Epithelial cell of esophagus (primary cell): ENCODE results near the gene TNFAIP1.
A peak's percentile ranks its signal among the peaks of the same experiment; 100 is the strongest.

Experiments
- DNase-seq: peaks from one replicate; pipeline ENCODE4 v3.0.0; 2010; ENCODE audit warnings: low read depth
- H3K4me3 ChIP-seq: 2 replicates; pipeline ENCODE4 v1.5.1; 2011; ENCODE audit warnings: mild to moderate bottlenecking, low read length, control low read depth
- TF ChIP-seq, protein P1 (sequence below): IDR thresholded peaks from 2 replicates; pipeline ENCODE4 v1.5.1; 2011; ENCODE audit warnings: low read depth, mild to moderate bottlenecking, low read length, control low read depth, inconsistent platforms; ENCODE audit not compliant: insufficient read depth; ENCODE audit errors: missing control alignments

The TNFAIP1 gene

DNA sequence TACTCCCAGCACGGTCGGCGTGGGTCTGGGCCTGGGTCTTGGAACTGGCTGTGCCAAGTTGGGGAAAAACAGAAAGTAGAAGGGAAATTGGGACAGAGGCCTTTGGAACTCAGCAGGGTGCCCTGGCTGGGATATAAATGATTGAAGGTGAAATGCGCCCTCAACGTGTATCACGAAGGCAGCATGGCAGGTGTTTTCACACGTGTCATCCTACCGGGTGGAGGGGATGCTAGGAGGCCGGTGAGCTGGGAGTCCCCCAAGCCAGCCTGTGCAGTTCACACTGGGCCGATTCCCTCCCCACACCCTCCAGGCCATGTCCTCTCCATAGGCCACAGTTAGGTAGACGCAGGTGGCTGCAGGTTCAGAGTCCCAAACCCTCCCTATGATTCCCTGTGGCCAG is 6.0 kb downstream of the TNFAIP1 start:
- no peak overlapping the region for H3K4me3 ChIP-seq

DNA sequence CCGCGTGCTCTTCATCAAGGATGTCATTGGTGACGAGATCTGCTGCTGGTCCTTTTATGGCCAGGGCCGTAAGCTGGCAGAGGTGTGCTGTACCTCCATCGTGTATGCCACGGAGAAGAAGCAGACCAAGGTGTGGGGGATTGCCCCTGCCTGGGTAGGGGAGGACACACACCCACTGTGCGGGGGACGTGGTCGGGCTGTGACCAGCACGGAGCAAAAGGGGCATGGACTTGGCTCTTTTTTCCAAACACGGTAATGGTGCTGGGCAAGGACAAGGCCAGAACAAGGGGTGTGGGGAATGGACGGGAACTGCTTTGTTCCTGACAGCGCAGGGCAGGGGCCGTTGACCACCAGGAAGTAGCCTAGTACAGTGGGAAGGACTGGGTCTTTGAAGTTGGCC is 6.8 kb downstream of the TNFAIP1 start:
- DNase-seq = no peak
- H3K4me3 ChIP-seq = no peak overlapping the region
- TF ChIP-seq, protein P1, sequence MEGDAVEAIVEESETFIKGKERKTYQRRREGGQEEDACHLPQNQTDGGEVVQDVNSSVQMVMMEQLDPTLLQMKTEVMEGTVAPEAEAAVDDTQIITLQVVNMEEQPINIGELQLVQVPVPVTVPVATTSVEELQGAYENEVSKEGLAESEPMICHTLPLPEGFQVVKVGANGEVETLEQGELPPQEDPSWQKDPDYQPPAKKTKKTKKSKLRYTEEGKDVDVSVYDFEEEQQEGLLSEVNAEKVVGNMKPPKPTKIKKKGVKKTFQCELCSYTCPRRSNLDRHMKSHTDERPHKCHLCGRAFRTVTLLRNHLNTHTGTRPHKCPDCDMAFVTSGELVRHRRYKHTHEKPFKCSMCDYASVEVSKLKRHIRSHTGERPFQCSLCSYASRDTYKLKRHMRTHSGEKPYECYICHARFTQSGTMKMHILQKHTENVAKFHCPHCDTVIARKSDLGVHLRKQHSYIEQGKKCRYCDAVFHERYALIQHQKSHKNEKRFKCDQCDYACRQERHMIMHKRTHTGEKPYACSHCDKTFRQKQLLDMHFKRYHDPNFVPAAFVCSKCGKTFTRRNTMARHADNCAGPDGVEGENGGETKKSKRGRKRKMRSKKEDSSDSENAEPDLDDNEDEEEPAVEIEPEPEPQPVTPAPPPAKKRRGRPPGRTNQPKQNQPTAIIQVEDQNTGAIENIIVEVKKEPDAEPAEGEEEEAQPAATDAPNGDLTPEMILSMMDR = no peak

More for the DNA sequence above, 6.0 kb downstream of the TNFAIP1 start:
- no peak for DNase-seq
- TF ChIP-seq, protein P1 = no peak

DNA sequence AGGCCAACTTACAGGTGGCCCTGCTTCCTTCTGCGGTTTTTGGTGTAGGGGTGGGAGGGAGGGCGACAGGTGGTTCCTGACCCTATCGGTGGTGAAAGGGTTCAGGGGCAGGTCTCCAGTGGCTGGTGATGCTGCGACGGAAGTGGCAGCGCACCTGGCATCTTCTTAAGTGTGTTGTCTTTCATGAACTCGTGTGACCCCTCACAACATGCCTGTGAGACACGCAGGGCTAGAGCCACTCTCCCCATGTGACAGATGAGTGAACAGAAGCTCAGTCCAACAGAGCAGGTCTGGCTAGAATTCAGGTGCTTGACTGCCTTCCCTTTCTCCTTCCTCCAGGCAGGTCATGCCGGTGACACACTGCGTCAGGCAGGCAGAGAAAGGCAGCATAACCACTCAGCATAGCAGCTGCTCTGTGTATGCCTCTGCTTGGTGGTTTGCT is 8.0 kb downstream of the TNFAIP1 start:
- no peak overlapping the region for H3K4me3 ChIP-seq
- TF ChIP-seq, protein P1 = no peak
- peak; percentile 55 for DNase-seq

DNA sequence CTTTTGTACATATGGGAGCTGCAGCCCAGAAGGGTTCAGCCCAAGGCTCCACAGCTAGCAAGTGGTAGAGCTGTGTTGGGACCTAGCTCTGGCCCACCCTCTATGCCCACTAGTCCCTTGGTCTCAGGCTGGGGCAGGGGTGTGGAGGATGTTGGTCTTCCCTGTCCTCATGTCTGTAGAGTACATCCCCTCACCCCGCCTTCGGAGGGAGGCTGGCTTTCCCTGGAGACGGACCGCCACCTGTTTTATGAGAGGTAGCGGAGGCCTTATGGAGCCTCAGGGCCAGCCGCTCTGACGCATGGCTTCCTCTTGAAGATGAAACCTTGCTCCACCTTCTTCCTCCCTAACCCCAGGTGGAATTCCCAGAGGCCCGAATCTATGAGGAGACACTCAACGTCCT is 8.4 kb downstream of the TNFAIP1 start:
- H3K4me3 ChIP-seq = no peak overlapping the region
- TF ChIP-seq, protein P1 = no peak
- no peak for DNase-seq

DNA sequence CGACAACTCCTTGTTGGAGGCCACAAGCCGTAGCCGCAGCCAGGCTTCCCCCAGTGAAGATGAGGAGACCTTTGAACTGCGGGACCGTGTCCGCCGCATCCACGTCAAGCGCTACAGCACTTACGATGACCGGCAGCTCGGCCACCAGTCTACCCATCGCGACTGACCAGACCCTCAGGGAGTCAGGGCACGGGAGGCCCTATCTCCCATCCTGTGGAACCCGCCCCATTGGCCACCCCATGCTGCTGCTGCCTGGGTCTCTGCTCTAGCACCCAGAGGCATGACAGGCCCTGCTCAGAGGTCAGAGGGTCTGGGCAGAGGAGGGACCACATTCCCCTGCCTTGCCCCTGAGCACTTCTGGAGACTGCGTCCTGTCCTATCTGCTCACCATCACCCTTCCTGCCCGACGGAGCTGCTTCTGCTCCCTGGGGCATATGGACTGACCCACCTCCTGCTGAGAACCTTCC is 8.9 kb downstream of the TNFAIP1 start:
- H3K4me3 ChIP-seq = no peak overlapping the region
- no peak for DNase-seq
- TF ChIP-seq, protein P1 = no peak

DNA sequence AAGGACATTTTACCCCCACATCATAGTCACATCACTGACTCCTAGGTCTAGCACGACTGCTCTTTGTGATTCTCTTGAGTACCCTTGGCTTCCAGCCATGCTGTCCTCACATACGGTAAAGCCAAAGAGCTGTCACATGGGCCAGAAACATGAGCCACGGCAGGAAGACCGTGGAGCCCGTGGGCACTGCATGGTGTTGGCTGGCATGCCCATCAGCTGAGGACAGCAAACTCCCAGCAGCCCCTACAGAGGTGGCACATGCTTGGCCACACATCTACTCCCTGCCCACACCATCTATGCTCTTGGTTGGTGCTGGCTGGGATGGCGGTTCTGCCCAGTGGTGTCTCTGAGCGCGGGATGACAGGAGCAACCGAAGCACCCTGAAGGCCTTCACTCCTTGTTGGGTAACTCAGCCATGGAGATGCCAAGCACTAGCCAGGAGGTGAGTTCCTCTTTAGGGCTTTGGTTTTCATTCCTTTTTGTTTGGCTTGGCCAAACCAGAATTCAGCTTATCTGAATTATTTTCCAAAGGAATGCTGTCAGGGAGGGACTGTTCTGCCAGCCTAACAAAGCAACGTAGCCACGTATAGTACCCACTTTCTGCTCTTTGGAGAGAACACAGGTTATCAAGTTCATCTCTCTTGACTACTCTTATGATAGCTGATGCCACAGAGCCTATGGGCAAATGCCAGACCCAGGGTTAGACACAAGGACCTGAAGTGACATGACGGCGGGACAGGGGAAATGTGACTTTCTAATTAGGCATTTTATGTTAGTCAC is 10.0 kb downstream of the TNFAIP1 start:
- TF ChIP-seq, protein P1 = no peak
- DNase-seq = no peak
- no peak overlapping the region for H3K4me3 ChIP-seq

DNA sequence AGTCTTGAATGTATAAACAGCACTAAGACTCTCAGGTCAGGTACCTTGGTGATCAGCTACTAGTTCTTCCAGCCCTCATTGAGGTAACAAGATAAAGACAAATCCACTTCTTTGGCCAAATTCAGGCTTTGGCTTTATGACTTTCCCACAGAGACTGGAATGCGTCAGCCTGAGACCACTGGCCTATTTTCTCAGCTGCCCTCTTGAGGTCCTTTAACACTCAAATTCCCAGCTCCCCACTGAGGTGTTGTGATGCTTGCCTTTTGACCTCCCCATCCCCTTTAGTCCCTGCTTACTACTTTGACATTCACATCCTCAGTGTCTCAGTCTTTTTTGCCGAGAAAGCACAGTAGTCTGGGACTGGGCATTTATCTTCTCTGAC is 10.6 kb downstream of the TNFAIP1 start:
- TF ChIP-seq, protein P1 = no peak
- DNase-seq = no peak
- no peak overlapping the region for H3K4me3 ChIP-seq
